Measurements from ENCODE around the gene TMEM150C.

The TMEM150C gene

DNA sequence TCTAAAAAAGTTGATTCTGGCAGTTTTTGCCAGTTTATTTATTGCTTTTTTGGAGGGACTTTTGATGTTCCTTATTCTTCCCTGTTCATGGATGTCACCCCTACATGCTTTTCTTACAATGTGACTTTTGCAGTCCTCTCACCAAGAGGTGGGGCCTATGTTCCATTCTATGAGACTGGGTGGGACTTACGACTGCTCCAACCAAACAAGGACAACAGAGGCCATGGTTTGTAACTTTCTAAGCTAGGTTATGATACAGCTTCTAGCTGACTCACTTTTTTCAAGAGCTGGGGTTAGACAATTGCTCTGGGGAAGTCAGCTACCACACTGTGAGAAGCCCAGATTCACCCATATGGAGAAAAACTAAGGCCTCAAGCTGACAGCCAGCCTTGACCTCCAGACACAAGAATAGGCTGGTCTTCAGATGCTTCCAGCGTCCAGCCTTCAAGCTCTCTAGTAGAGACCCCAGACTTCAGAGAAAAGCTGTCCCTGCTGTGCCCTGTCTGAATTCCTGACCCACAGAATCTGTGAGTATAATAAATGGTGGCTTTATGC lies 91.9 kb downstream of the TMEM150C start:
- no peak for DNase-seq

DNA sequence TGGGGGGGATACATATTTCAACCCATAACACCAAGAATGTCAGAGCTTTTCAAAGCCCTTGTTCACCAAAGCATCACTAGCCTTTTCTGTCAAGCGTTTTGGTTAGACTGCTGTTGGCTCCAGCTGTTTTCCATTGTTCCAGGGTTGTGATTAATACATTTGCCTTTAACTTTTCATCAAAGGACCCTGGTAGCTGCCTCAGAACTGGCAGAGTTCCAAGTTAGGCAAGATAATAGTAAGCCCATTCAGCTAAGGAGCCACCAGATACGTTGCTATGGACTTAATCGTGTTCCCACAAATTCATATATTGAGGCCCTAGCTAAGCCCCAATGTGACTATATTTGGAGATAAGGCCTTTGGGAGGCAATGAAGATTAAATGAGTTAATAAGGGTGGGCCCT lies 94.3 kb downstream of the TMEM150C start:
- no peak for DNase-seq

DNA sequence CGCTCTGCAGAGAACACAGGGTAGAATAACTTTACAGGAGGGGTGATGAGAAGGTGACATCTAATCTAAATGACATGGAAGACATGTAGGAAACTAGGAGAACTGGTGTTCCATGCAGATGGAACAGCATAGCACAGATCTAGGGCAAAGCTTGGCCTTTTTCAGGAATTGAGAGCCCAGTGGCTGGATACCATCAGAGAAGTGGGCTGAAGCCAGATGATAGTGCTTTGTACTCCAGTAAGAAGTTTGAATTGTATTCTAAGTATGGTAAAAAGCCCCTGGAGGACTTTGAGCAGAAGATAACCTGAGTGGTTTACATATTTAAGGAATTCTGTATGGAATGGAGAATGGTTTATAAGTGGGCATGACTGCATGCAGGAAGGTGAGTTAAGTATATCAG lies 98.6 kb downstream of the TMEM150C start:
- DNase-seq = no peak

DNA sequence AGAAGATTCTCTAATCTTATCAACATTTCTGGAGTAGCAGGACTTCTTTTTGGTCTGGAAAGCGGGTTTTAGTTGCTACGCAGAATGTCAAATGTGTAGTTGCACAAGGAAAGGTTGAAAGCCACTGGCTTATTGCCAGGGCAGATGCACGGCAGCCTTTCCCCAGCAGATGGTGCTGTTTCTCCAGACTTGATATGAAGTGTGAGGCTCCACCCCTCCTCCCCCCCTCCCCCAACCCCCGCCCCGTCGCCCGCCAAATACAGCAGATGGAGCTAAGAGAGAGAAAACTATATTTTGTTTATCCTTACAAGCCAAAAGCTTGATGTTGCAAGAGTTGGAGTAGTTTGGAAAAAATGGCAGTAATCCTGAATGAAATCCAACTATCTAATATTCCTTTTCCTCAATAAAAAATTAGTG lies 99.4 kb downstream of the TMEM150C start:
- peak; percentile 87 for DNase-seq

DNA sequence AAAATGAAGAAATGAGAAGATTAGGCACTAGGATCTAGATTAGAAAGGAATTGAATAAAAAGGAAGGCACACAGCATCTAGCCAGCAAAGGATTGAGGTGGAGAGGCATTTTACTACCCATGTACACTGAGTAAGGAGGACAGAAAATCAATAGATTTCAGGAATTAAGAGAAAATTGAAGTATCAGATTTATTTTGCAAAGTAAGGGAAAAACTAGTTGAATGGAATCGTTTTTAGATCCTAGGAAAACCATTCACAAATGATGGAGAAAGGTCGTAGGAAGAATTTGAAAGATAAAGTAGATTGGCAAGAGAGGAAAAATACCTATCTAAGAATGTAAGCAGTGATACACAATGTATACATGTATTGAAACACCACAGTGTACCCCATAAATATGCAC lies 100.1 kb downstream of the TMEM150C start:
- no peak for DNase-seq

DNA sequence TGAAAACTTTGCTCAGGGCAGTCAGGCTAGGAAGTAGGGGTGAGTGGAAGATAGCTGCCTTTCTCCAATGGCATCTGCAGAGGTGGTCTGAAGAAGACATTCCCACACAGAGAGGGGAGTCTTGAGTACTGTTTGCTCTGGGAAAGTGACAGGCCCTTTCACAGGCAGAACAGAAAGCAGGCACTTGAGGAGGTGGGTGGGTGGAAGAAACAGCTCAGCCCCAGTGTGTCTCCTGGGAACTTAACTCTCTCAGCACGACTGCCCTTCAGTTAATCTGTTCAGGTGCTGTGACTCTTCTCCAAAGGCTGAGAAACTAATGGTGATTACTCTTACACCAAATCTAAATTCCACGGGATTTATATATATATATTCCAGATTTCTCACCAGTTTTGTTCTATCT lies 103.1 kb downstream of the TMEM150C start:
- no peak for DNase-seq

DNA sequence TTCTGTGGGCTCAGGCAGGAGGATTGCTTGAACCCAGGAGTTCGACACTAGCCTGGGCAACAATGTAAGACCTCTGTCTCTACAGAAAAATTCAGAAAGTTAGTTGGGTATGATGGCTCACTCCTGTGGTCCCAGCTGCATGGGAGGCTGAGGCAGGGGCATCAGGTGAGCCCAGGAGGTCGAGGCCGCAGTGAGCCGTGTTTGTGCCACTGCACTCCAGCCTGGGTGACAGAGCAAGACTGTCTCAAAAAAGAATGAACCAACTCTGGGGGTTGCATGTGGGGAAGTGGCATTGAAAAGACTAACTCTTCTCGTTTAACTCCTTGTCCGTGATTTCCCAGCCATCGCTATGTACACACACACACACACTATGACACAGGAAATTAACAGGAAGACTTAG lies 104.5 kb downstream of the TMEM150C start:
- DNase-seq = no peak

DNA sequence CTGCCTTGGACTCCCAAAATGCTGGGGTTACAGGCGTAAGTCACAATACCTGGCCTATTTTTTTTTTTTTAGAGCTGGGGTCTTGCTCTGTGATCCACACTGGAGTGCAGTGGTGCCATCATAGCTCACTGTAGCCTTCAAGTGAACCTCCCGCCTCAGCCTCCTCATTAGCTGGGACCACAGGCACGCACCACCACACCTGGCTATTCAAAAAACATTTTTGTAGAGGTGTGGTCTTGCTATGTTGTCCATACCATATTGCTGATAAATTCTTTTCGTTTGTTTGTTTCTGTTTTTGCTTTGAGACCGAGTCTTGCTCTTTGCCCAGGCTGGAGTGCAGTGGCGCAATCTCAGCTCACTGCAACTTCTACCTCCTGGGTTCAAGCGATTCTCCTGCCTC lies 109.8 kb downstream of the TMEM150C start:
- no peak for DNase-seq

DNA sequence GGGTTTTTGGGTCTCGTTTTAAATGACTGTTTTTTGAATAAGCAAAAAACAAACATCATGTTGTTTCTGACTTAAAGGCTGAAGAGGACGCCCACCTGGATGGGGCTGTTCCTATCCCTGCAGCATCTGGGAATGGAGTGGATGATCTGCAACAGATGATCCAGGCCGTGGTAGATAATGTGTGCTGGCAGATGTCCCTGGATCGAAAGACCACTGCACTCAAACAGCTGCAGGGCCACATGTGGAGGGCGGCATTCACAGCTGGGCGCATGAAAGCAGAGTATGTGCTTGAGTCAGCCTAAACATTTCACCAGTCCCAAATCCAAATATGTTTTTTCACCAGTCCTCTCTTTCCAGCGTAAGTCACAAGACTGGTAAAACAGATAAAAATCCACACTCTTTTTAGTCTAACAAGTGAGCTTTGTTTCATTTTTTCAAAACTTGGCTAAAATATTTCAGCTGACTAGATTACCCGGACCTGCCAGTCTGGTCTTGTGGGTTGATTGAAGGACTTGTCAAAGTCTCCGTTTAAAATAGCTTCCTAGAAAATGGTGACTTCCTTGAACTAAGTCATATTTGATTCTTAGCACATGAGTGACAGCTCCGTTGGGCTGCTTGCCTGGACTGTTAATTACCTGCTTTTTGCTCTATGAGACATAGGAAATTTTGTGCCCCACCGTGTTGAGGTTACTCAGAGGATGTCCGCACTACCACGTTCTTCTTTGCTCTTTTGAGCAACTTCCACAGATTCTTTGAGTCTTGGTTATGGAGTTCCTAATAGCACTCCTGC lies 110.6 kb downstream of the TMEM150C start:
- no peak for DNase-seq

DNA sequence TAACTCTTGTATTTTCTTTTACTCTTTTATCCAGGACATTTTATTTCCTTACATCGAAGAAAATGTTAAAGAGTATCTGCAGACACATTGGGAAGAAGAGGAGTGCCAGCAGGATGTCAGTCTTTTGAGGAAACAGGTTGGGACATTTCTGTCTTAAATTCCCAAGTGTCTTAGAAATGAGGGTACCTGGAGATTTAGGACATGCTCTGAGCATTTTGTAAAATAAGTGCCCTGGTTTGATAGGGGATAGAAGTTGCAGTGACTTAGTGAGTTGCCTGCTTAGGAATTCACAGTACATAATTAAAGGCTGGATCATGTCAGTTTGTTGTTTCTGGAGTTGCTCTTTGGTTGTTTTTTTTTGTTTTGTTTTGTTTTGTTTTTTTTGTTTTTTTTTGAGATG lies 113.9 kb downstream of the TMEM150C start:
- DNase-seq = no peak

DNA sequence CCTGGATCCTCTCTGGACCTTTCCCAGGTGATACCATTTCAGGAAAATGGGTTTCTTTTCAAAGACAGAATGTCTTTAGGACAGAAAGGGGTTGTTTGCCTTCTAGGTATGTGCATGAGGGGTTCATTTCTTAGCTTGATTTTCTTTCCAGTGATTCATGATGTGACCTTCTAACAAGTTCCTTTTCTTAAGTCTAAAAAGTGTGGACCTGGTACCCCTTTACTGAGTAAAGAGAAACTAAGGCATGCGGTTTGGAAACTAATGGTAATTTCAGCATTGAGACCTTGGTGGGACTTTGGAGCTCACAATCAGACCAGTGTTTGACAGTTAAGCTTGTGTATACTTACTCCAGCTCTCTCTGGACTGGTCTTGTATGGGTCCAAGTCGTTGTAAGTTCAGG lies 122.7 kb downstream of the TMEM150C start:
- DNase-seq = no peak

DNA sequence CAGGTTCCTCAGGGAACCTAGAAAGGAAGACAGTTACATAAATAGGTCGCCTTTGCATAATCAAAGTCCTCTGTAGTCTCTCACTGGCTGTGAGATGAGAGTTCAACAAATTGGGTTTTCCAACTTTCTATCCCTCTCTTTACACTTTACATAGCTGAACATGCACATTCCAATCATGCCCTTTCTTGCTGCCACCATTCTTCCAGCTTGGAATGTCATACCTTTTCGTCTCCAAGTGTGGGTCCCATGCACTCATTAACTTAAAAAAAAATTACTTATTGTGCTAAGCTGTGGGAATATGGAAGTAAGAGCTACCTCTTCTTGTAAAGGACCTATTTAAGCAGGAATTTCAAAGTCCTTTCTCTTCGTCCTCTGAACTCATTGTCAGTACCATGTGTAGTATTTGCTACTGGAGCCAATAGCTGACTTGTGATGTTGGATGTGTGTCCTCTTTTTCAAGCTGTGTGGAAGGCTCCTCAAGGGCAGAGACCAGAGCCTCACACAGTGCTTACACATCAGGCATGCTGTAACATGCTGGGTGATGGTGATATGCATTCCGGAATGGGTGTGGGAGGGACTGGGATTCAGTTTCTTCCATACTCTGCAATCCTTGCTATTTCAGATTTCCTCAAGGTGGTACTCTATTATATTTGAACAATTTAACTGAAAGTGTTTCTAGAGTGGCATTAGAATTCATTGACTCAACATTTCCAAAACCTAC lies 124.3 kb downstream of the TMEM150C start:
- no peak for DNase-seq

DNA sequence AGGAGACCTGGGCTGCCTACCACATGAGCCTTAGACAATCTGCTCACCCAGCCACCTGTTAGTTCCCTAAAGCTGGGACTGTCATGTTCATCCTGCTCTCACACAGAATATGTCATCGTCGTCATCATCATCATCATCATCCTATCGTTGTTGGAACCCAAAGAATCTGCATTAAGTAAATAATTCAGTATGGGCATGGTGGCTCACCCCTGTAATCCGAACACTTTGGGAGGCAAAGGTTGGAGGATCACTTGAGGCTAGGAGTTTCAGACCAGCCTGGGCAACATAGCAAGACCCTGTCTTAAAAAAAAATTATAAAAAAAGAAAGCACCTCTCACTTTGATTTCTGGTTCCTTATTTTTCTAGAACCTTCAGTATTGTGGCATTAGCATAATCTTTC lies 125.0 kb downstream of the TMEM150C start:
- no peak for DNase-seq

DNA sequence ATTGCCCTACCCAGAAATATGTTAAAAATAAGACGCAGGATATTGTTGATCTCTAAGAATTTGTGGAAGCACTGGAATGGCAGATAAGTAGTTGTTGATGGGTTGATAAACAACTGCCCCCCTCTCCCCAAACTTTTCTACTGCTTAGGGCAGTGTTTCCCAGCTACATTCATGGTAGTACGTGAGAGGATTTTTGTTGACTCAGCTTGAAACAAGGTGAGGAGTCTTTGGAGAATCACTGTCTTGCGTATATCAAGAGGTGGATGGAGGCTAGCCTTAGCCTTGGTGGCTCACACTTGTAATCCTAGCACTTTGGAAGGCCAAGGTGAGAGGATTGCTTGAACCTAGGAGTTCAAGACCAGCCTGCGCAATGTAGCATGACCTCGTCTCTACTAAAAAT lies 125.7 kb downstream of the TMEM150C start:
- no peak for DNase-seq

DNA sequence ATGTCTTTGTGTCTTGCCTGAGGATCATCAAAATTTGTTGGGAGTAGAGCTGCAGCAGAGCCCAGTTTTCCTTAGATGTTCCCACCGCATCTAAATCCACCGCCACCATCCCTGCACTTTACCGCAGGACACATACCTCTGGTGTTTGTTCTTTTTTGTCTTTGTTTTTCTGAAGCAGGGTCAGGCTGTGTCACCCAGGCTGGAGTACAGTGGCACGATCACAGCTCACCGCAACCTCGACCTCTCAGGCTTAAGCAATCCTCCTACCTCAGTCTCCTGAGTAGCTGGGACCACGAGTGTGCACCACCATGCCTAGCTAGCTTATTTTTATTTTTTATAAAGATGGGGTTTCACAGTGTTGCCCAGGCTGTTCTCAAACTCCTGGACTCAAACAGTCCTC lies 126.8 kb downstream of the TMEM150C start:
- no peak for DNase-seq

DNA sequence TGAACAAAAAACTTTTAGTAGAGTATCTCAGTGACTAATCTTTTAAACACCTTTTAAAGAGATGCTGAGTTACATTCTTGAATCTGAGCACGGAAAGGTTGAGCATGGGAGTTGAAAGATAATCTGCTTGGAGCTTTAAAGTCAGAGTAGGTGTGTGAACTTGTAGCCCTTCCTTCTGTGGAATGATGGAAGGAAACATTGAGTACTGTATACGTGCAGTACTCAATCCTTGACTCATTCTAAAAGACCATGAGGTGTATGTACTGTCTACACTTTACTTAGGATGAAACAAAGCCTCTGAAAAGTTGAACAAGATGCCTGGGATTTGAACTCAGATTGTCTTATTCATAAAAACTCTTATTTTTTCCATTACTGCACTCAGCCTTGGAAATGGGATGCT lies 128.0 kb downstream of the TMEM150C start:
- no peak for DNase-seq

All from CD4-positive, alpha-beta T cell treated with Interleukin-17A for 1 hour (primary cell).